BLaER1 (cell line): ENCODE results near the gene UGT1A8.

ENCODE experiments used
- H3K27ac ChIP-seq: shearing (Covaris generic); formaldehyde crosslinking; 2 replicates; pipeline ENCODE4 v1.8.1; 2022
- H3K27me3 ChIP-seq: shearing (Covaris generic); formaldehyde crosslinking; 2 replicates; pipeline ENCODE4 v1.8.1; 2022
- H3K36me3 ChIP-seq: shearing (Covaris generic); formaldehyde crosslinking; 2 replicates; pipeline ENCODE4 v1.8.1; 2022
- H3K4me1 ChIP-seq: shearing (Covaris generic); formaldehyde crosslinking; 2 replicates; pipeline ENCODE4 v1.8.1; 2022
- H3K4me2 ChIP-seq: shearing (Covaris generic); formaldehyde crosslinking; 2 replicates; pipeline ENCODE4 v1.8.1; 2022
- H3K4me3 ChIP-seq: shearing (Covaris generic); formaldehyde crosslinking; 2 replicates; pipeline ENCODE4 v1.8.1; 2022
- H3K9ac ChIP-seq: shearing (Covaris generic); formaldehyde crosslinking; 2 replicates; pipeline ENCODE4 v1.8.1; 2022
- H3K9me3 ChIP-seq: shearing (Covaris generic); formaldehyde crosslinking; 2 replicates; pipeline ENCODE4 v1.8.1; 2022
- H4K20me1 ChIP-seq: shearing (Covaris generic); formaldehyde crosslinking; 2 replicates; pipeline ENCODE4 v1.8.1; 2022
- Cebpa-rat ChIP-seq: shearing (Covaris generic); IDR thresholded peaks from 2 replicates; pipeline ENCODE4 v1.8.1; 2022

UGT1A8 gene

DNA sequence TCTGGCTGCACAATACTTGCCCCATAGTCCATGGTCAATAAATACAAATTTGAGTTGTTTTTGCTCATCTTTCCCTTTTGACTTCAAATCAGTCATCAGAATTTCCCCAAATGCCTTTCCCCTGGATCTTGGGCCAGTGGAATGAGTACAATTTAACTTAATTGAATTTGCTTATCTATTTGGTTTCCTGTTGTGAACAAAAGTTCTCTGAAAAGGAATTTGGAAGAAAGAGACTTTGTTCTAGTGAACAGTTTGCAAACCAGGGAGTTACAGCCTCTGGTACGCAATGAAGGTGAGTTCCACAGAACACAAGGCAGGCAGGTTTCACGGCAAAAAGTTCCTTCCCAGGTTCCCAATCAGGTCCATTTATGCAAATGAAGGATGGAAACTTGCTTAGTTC is 141.4 kb downstream of the UGT1A8 start:
- Histone ChIP-seq H3K27me3 (no peaks in the 10 kb centered on the region), H3K4me3 (no peak overlapping the region), H3K36me3 (no peaks in the 10 kb centered on the region), H3K4me2 (no peak overlapping the region), H4K20me1 (no peaks in the 10 kb centered on the region), H3K9ac (no peak overlapping the region), H3K27ac (no peak overlapping the region), H3K4me1 (no peaks in the 10 kb centered on the region), H3K9me3 (peaks cover 5% of the 10 kb centered on the region; the same call in 1 of the 2 replicates)
- TF ChIP-seq Cebpa-rat = no peak

DNA sequence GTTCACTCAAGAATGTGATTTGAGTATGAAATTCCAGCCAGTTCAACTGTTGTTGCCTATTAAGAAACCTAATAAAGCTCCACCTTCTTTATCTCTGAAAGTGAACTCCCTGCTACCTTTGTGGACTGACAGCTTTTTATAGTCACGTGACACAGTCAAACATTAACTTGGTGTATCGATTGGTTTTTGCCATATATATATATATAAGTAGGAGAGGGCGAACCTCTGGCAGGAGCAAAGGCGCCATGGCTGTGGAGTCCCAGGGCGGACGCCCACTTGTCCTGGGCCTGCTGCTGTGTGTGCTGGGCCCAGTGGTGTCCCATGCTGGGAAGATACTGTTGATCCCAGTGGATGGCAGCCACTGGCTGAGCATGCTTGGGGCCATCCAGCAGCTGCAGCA is 142.6 kb downstream of the UGT1A8 start, which contains the start of gene UGT1A1:
Gene UGT1A1 (plus strand): TSS at position 228 of the 400 bp plus-strand sequence. CDS start 18 bp downstream, at position 246.
- Histone ChIP-seq H3K36me3 (no peaks in the 10 kb centered on the region), H4K20me1 (no peaks in the 10 kb centered on the region), H3K4me3 (no peak within 1 kb of the TSS), H3K27me3 (no peaks in the 10 kb centered on the region), H3K9ac (no peak within 1 kb of the TSS), H3K4me1 (no peaks in the 10 kb centered on the region), H3K9me3 (peaks cover 2% of the 10 kb centered on the region; the same call in 1 of the 2 replicates), H3K4me2 (no peak within 1 kb of the TSS), H3K27ac (no peak within 1 kb of the TSS)
- TF ChIP-seq Cebpa-rat = no peak

DNA sequence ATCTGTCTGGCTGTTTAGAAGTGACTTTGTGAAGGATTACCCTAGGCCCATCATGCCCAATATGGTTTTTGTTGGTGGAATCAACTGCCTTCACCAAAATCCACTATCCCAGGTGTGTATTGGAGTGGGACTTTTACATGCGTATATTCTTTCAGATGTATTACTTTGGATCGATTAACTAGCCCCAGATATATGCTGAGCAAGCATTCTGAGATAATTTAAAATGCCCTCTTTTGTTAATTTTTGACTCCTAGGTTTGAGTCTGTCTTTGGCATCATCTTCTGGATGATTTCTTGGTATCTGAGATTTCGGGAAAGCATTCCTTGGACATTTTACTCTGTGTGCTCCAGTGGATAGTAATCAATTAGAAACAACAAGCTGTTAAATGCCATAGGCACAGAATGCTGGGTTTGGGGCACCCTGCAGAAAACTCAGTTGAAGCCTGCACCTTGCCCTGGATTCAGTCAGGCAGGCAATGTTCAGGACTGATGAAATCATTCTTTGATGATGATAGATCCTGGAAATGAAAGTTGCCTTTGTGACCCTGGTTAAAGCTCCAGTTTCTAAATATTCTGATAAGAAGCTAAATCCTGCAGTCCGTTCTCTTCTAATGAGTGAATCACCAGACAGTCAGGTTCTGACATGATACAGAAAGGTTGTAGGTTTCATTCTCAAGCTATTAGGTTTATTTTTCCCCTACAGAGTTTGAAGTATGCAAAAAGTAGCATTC is 143.8 kb downstream of the UGT1A8 start:
- Histone ChIP-seq H3K4me3 (no peak overlapping the region), H3K36me3 (no peaks in the 10 kb centered on the region), H3K27me3 (no peaks in the 10 kb centered on the region), H3K9ac (no peak overlapping the region), H3K27ac (no peak overlapping the region), H3K9me3 (no peaks in the 10 kb centered on the region), H3K4me1 (no peaks in the 10 kb centered on the region), H4K20me1 (no peaks in the 10 kb centered on the region), H3K4me2 (no peak overlapping the region)
- TF ChIP-seq Cebpa-rat = no peak

DNA sequence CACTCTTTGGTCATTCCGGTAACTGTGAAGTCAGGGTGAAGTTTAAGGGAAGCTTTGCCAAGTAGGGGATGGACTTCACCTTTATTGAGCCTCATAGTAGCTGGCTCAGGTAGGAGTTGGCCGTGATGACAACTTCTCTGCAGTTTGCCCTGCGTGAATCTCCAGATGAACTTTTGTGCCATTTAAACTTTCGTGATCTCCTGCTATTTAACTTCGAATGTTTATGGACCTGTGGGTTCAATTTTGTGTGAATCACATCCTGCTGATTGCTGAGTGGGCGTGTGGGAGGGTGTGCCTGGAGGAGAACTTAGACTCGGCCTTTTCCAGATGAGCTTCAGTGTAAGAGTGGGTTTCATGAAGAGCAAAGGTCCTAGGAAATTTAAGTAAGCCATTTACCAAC is 146.8 kb downstream of the UGT1A8 start:
- H3K4me2 ChIP-seq = no peak overlapping the region
- no peaks in the 10 kb centered on the region for H3K27me3 ChIP-seq
- no peak overlapping the region for H3K4me3 ChIP-seq
- H4K20me1 ChIP-seq = no peaks in the 10 kb centered on the region
- no peak overlapping the region for H3K27ac ChIP-seq
- H3K9me3 ChIP-seq = no peaks in the 10 kb centered on the region
- no peaks in the 10 kb centered on the region for H3K36me3 ChIP-seq
- no peak for TF ChIP-seq Cebpa-rat
- H3K9ac ChIP-seq = no peak overlapping the region
- no peaks in the 10 kb centered on the region for H3K4me1 ChIP-seq

DNA sequence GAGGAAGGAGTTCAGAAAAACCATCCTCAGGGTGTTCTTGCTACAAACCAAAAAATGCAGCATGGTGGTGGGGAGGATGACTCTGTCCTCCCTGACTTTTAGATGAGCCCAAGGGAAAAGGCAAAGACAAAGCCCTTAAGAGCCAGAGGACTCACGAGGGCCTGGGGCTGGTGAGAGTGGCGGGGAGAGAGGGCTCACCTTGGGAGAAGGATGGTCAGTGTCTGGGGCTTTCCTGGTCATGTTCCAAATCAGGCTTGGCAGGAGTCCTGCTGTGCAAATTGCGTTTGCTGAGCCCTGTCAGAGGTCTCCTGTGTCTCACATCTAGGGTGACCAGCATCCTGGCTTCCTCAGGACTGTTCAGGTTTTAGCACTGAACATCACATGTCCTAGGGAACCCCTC is 147.3 kb downstream of the UGT1A8 start:
- H3K27ac ChIP-seq = no peak overlapping the region
- no peaks in the 10 kb centered on the region for H3K27me3 ChIP-seq
- no peak overlapping the region for H3K4me3 ChIP-seq
- no peak for TF ChIP-seq Cebpa-rat
- H3K4me2 ChIP-seq = no peak overlapping the region
- H4K20me1 ChIP-seq = no peaks in the 10 kb centered on the region
- no peaks in the 10 kb centered on the region for H3K4me1 ChIP-seq
- H3K36me3 ChIP-seq = no peaks in the 10 kb centered on the region
- H3K9me3 ChIP-seq = no peaks in the 10 kb centered on the region
- H3K9ac ChIP-seq = no peak overlapping the region

DNA sequence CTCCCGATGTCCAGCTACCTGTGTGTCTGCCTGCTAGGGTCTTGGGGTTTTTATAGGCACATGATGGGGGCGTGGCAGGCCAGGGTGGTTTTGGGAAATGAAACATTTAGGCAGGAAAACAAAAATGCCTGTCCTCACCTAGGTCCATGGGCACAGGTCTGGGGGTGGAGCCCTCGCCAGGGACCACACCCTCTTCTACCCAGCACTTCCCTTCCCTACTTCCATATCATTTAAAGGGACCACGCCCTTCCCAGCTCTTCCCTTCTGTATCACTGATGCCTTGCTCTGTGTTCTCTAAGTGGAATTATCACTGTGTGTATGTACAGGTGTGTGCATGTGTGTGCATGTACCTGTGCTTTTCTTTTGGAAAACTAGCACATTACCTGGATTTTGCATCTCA is 149.0 kb downstream of the UGT1A8 start:
- H3K27ac ChIP-seq = no peak overlapping the region
- no peaks in the 10 kb centered on the region for H4K20me1 ChIP-seq
- TF ChIP-seq Cebpa-rat = no peak
- H3K4me1 ChIP-seq = no peaks in the 10 kb centered on the region
- H3K4me2 ChIP-seq = no peak overlapping the region
- no peak overlapping the region for H3K4me3 ChIP-seq
- H3K27me3 ChIP-seq = no peaks in the 10 kb centered on the region
- no peak overlapping the region for H3K9ac ChIP-seq
- H3K36me3 ChIP-seq = no peaks in the 10 kb centered on the region
- H3K9me3 ChIP-seq = no peaks in the 10 kb centered on the region

DNA sequence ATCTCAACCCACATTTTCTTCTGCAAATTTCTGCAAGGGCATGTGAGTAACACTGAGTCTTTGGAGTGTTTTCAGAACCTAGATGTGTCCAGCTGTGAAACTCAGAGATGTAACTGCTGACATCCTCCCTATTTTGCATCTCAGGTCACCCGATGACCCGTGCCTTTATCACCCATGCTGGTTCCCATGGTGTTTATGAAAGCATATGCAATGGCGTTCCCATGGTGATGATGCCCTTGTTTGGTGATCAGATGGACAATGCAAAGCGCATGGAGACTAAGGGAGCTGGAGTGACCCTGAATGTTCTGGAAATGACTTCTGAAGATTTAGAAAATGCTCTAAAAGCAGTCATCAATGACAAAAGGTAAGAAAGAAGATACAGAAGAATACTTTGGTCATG is 150.6 kb downstream of the UGT1A8 start:
- TF ChIP-seq Cebpa-rat = no peak
- Histone ChIP-seq H3K36me3 (no peaks in the 10 kb centered on the region), H3K27ac (no peak overlapping the region), H3K27me3 (no peaks in the 10 kb centered on the region), H3K4me3 (no peak overlapping the region), H3K4me2 (no peak overlapping the region), H3K9me3 (no peaks in the 10 kb centered on the region), H3K9ac (no peak overlapping the region), H4K20me1 (no peaks in the 10 kb centered on the region), H3K4me1 (no peaks in the 10 kb centered on the region)

DNA sequence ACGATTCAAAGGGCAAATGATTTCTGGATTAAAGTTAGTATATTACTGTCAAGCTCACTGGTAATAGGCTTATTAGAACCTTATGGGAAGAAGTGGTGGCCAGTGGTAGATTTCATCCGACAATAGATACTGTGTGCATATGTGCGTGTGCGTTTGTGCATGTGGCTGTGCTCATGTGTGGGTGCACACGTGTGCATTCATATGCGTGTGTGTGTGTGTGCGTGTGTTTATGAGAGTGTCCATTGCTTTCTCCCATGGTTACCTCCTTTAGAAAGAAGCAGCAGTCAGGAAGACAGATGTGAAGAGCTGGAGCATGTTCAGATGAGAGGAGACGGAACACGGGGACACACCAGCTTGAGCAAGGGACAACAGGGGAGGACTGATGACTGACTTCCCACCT is 151.8 kb downstream of the UGT1A8 start:
- Histone ChIP-seq H3K4me2 (no peak overlapping the region), H3K27me3 (no peaks in the 10 kb centered on the region), H3K9ac (no peak overlapping the region), H3K27ac (no peak overlapping the region), H3K4me1 (no peaks in the 10 kb centered on the region), H3K36me3 (no peaks in the 10 kb centered on the region), H3K9me3 (no peaks in the 10 kb centered on the region), H4K20me1 (no peaks in the 10 kb centered on the region), H3K4me3 (no peak overlapping the region)
- no peak for TF ChIP-seq Cebpa-rat

DNA sequence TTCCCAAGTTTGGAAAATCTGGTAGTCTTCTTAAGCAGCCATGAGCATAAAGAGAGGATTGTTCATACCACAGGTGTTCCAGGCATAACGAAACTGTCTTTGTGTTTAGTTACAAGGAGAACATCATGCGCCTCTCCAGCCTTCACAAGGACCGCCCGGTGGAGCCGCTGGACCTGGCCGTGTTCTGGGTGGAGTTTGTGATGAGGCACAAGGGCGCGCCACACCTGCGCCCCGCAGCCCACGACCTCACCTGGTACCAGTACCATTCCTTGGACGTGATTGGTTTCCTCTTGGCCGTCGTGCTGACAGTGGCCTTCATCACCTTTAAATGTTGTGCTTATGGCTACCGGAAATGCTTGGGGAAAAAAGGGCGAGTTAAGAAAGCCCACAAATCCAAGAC is 154.7 kb downstream of the UGT1A8 start:
- H3K4me1 ChIP-seq = no peaks in the 10 kb centered on the region
- H3K4me3 ChIP-seq = no peak overlapping the region
- H3K4me2 ChIP-seq = no peak overlapping the region
- peaks cover 21% of the 10 kb centered on the region for H3K9me3 ChIP-seq
- no peak for TF ChIP-seq Cebpa-rat
- H3K9ac ChIP-seq = no peak overlapping the region
- H4K20me1 ChIP-seq = no peaks in the 10 kb centered on the region
- H3K27ac ChIP-seq = no peak overlapping the region
- H3K36me3 ChIP-seq = no peaks in the 10 kb centered on the region
- H3K27me3 ChIP-seq = no peaks in the 10 kb centered on the region

DNA sequence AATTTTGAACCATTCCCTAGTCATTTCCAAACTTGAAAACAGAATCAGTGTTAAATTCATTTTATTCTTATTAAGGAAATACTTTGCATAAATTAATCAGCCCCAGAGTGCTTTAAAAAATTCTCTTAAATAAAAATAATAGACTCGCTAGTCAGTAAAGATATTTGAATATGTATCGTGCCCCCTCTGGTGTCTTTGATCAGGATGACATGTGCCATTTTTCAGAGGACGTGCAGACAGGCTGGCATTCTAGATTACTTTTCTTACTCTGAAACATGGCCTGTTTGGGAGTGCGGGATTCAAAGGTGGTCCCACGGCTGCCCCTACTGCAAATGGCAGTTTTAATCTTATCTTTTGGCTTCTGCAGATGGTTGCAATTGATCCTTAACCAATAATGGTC is 155.2 kb downstream of the UGT1A8 start:
- Histone ChIP-seq H4K20me1 (no peaks in the 10 kb centered on the region), H3K4me2 (no peak overlapping the region), H3K9me3 (peaks cover 25% of the 10 kb centered on the region), H3K36me3 (no peaks in the 10 kb centered on the region), H3K27ac (no peak overlapping the region), H3K4me1 (no peaks in the 10 kb centered on the region), H3K27me3 (no peaks in the 10 kb centered on the region), H3K9ac (no peak overlapping the region), H3K4me3 (no peak overlapping the region)
- TF ChIP-seq Cebpa-rat = no peak

DNA sequence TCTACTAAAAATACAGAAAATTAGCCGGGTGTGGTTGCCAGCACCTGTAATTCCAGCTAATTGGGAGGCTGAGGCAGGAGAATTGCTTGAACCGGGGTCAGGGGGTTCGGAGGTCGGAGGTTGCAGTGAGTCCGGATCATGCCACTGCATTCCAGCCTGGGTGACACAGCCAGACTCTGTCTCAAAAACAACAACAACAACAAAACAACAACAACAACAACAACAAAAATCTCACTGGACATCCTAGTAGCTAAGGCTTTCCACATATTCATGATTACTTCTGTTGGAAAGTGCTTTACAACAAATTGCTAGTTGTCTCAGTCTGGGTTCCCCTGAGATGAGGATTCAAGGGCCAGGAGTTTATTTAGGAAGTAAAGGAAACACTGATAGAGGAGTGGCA is 156.4 kb downstream of the UGT1A8 start:
- Histone ChIP-seq H3K9me3 (peaks cover 33% of the 10 kb centered on the region), H3K4me3 (no peak overlapping the region), H3K27ac (no peak overlapping the region), H3K27me3 (no peaks in the 10 kb centered on the region), H4K20me1 (no peaks in the 10 kb centered on the region), H3K4me1 (no peaks in the 10 kb centered on the region), H3K4me2 (no peak overlapping the region), H3K36me3 (no peaks in the 10 kb centered on the region), H3K9ac (no peak overlapping the region)
- no peak for TF ChIP-seq Cebpa-rat
